BE2C (cell line): ENCODE measurements around the gene ZBTB25.
A peak's percentile ranks its signal among the peaks of the same experiment; 100 is the strongest.

Experiments used
- DNase-seq: peaks from one replicate; pipeline ENCODE4 v3.0.0-alpha.2; 2020
- H3K27me3 ChIP-seq: fragments of 250-450 bp; sonication (Bioruptor Pico); 2 replicates; pipeline ENCODE4 v1.5.1; 2020; ENCODE audit warnings: mild to moderate bottlenecking
- H3K36me3 ChIP-seq: fragments of 250-450 bp; sonication (Bioruptor Pico); 2 replicates; pipeline ENCODE4 v1.5.1; 2020; ENCODE audit warnings: mild to moderate bottlenecking
- H3K4me1 ChIP-seq: fragments of 250-450 bp; sonication (Bioruptor Pico); 2 replicates; pipeline ENCODE4 v1.5.1; 2020
- H3K4me3 ChIP-seq: 2 replicates; pipeline ENCODE4 v1.5.1; 2011; ENCODE audit warnings: low read depth, low read length
- H3K9me3 ChIP-seq: fragments of 250-450 bp; sonication (Bioruptor Pico); 2 replicates; pipeline ENCODE4 v1.5.1; 2020
- TF ChIP-seq, protein P1 (sequence below): IDR thresholded peaks from 2 replicates; pipeline ENCODE4 v1.5.1; 2012; ENCODE audit warnings: mild to moderate bottlenecking, low read depth, low read length

The ZBTB25 gene

DNA sequence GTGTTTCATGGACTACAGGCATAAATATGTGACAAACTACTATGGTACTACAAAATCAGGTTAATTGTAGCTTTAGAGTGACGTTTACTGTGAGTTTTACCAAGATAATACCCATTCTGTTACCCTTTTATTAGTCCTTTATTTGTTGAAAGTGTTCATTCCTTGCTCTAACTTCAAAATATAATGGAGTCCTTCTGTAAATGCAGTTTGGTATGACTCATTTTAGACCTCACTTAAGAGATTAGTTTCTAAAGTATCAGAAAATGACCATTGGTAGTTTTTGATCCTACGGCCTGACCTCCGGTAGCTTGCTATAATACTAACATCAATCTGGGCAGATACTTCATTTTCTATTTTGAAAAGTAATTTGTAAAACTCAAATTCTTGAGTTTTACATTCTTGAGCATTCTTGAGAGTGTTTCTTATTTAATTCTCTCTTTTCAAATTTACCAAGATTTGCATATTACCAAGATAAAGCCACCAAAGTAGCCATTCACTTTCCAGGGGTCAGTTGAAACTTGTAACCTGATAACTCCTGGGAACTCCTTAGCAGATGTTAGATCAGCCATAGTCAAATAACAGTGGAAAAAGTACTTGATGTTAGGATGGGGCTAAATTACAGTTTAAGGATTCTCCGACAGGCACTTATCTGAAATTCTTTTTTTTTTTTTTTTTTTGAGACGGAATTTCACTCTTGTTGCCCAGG, 41.1 kb upstream of the ZBTB25 start:
- H3K27me3 ChIP-seq = no peaks in the 10 kb centered on the region
- no peaks in the 10 kb centered on the region for H3K4me1 ChIP-seq
- no peak for DNase-seq
- TF ChIP-seq, protein P1, sequence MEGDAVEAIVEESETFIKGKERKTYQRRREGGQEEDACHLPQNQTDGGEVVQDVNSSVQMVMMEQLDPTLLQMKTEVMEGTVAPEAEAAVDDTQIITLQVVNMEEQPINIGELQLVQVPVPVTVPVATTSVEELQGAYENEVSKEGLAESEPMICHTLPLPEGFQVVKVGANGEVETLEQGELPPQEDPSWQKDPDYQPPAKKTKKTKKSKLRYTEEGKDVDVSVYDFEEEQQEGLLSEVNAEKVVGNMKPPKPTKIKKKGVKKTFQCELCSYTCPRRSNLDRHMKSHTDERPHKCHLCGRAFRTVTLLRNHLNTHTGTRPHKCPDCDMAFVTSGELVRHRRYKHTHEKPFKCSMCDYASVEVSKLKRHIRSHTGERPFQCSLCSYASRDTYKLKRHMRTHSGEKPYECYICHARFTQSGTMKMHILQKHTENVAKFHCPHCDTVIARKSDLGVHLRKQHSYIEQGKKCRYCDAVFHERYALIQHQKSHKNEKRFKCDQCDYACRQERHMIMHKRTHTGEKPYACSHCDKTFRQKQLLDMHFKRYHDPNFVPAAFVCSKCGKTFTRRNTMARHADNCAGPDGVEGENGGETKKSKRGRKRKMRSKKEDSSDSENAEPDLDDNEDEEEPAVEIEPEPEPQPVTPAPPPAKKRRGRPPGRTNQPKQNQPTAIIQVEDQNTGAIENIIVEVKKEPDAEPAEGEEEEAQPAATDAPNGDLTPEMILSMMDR = no peak
- no peaks in the 10 kb centered on the region for H3K36me3 ChIP-seq
- H3K4me3 ChIP-seq = no peak overlapping the region
- peaks cover 8% of the 10 kb centered on the region for H3K9me3 ChIP-seq

DNA sequence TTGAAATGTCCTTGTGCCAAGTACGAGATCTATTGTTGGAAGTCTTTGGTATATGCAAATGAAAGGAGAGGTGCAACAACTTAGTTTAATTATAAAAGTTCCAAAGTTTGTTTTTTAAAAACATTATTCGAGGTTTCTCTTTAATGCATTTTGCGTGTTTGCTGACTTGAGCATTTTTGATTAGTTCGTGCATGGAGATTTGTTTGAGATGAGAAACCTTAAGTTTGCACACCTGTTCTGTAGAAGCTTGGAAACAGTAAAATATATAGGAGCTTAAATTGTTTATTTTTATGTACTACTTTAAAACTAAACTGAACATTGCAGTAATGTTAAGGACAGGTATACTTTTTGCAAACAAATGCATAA, 39.2 kb upstream of the ZBTB25 start:
- Histone ChIP-seq H3K9me3 (peaks cover 8% of the 10 kb centered on the region), H3K4me3 (no peak overlapping the region), H3K27me3 (no peaks in the 10 kb centered on the region), H3K4me1 (no peaks in the 10 kb centered on the region), H3K36me3 (no peaks in the 10 kb centered on the region)
- no peak for DNase-seq
- TF ChIP-seq, protein P1 = no peak

DNA sequence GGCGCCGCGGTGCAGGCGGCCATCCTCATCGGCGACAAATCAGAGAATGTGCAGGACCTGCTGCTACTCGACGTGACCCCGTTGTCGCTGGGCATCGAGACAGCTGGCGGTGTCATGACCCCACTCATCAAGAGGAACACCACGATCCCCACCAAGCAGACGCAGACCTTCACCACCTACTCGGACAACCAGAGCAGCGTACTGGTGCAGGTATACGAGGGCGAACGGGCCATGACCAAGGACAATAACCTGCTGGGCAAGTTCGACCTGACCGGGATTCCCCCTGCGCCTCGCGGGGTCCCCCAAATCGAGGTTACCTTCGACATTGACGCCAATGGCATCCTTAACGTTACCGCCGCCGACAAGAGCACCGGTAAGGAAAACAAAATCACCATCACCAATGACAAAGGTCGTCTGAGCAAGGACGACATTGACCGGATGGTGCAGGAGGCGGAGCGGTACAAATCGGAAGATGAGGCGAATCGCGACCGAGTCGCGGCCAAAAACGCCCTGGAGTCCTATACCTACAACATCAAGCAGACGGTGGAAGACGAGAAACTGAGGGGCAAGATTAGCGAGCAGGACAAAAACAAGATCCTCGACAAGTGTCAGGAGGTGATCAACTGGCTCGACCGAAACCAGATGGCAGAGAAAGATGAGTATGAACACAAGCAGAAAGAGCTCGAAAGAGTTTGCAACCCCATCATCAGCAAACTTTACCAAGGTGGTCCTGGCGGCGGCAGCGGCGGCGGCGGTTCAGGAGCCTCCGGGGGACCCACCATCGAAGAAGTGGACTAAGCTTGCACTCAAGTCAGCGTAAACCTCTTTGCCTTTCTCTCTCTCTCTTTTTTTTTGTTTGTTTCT, 38.6 kb upstream of the ZBTB25 start:
- DNase-seq = no peak
- TF ChIP-seq, protein P1 = no peak
- peaks cover 8% of the 10 kb centered on the region for H3K9me3 ChIP-seq
- no peak overlapping the region for H3K4me3 ChIP-seq
- H3K4me1 ChIP-seq = no peaks in the 10 kb centered on the region
- H3K36me3 ChIP-seq = no peaks in the 10 kb centered on the region
- no peaks in the 10 kb centered on the region for H3K27me3 ChIP-seq

DNA sequence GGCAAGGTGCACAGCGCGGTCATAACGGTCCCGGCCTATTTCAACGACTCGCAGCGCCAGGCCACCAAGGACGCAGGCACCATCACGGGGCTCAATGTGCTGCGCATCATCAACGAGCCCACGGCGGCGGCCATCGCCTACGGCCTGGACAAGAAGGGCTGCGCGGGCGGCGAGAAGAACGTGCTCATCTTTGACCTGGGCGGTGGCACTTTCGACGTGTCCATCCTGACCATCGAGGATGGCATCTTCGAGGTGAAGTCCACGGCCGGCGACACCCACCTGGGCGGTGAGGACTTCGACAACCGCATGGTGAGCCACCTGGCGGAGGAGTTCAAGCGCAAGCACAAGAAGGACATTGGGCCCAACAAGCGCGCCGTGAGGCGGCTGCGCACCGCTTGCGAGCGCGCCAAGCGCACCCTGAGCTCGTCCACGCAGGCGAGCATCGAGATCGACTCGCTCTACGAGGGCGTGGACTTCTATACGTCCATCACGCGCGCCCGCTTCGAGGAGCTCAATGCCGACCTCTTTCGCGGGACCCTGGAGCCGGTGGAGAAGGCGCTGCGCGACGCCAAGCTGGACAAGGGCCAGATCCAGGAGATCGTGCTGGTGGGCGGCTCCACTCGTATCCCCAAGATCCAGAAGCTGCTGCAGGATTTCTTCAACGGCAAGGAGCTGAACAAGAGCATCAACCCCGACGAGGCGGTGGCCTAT, 37.8 kb upstream of the ZBTB25 start:
- H3K9me3 ChIP-seq = peaks cover 8% of the 10 kb centered on the region
- TF ChIP-seq, protein P1 = no peak
- H3K4me3 ChIP-seq = no peak overlapping the region
- H3K4me1 ChIP-seq = no peaks in the 10 kb centered on the region
- no peaks in the 10 kb centered on the region for H3K36me3 ChIP-seq
- no peaks in the 10 kb centered on the region for H3K27me3 ChIP-seq
- peak; percentile 10 for DNase-seq

DNA sequence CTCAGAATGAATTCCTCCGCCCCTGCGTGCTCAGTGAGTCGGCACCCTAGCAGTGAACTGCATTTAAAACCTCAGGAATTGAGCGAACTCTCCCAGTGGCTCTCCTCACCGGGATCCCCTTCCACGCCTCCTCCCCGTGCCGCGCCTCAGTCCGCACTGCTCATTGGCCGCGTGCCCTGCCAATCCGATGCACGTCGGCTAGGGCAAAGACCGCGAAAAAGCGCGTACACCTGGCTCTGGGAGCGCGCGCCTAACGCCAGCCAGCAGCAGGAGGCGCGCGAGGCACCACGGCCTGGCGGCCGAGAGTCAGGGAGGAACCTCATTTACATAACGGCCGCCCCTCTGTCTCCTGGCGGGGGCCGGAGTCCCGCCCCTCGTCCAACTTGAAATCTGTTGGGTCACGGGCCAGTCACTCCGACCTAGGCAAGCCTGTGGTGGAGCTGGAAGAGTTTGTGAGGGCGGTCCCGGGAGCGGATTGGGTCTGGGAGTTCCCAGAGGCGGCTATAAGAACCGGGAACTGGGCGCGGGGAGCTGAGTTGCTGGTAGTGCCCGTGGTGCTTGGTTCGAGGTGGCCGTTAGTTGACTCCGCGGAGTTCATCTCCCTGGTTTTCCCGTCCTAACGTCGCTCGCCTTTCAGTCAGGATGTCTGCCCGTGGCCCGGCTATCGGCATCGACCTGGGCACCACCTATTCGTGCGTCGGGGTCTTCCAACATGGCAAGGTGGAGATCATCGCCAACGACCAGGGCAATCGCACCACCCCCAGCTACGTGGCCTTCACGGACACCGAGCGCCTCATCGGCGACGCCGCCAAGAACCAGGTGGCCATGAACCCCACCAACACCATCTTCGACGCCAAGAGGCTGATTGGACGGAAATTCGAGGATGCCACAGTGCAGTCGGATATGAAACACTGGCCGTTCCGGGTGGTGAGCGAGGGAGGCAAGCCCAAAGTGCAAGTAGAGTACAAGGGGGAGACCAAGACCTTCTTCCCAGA, 36.9 kb upstream of the ZBTB25 start, which contains the start of gene HSPA2:
TSS of gene HSPA2 (plus strand) at position 534 of the 995 bp plus-strand sequence. CDS start at position 643, 109 bp downstream.
- H3K9me3 ChIP-seq = peaks cover 8% of the 10 kb centered on the region
- no peaks in the 10 kb centered on the region for H3K36me3 ChIP-seq
- DNase-seq = peak; percentile 100
- H3K27me3 ChIP-seq = no peaks in the 10 kb centered on the region
- peak within 1 kb of the TSS; percentile 55 for H3K4me3 ChIP-seq
- TF ChIP-seq, protein P1 = peak; percentile 71
- no peaks in the 10 kb centered on the region for H3K4me1 ChIP-seq
